ENCODE results near the gene BRWD1. TPM values are rescaled to one million over a fixed set of nuclear protein-coding genes. Genes with fewer than 3 reads are reported as not detected.

BRWD1 gene
- polyA plus RNA-seq, 1 donor from 2014 or later, result 246 TPM

GRCh38 chr21:39186676-39187075 lies 126.8 kb downstream of the BRWD1 start:
- Histone ChIP-seq H3K27me3 (ENCODE audit: insufficient read depth, low read depth, low read length) (no peaks in the 10 kb centered on the region), H2AFZ (ENCODE audit: low read depth, low read length) (no peak overlapping the region), H3K4me2 (ENCODE audit: low read length) (no peak overlapping the region), H4K20me1 (ENCODE audit: insufficient read depth) (no peaks in the 10 kb centered on the region), H3K4me3 (ENCODE audit: low read length) (no peak overlapping the region), H3F3A (ENCODE audit: insufficient read depth, low read length, poor library complexity, severe bottlenecking) (no peaks in the 10 kb centered on the region), H3K9ac (ENCODE audit: low read length) (no peak overlapping the region), H3K9me2 (ENCODE audit: insufficient read depth, low read length) (no peaks in the 10 kb centered on the region), H3K79me2 (replicated peaks; ENCODE audit: insufficient read depth, low read length) (no peaks in the 10 kb centered on the region), H3K9me3 (ENCODE audit: low read length) (no peaks in the 10 kb centered on the region), H3K36me3 (ENCODE audit: insufficient read depth, low read length) (no peaks in the 10 kb centered on the region), H3K27ac (ENCODE audit: low read length) (no peak overlapping the region)
- TF ChIP-seq SMC3 (conservative IDR thresholded peaks at IDR 0.05; ENCODE audit: poor library complexity), result no peak
- TF ChIP-seq REST (IDR thresholded peaks at IDR 0.05; ENCODE audit: borderline replicate concordance), result no peak
- no peak for TF ChIP-seq EZH2 (IDR thresholded peaks at IDR 0.05; ENCODE audit: borderline replicate concordance, insufficient read depth, low read length, poor library complexity, severe bottlenecking)
- TF ChIP-seq EP300 (conservative IDR thresholded peaks at IDR 0.05; ENCODE audit: poor library complexity, severe bottlenecking), result no peak
- no peak for TF ChIP-seq RAD21 (conservative IDR thresholded peaks at IDR 0.05)
- no peak for TF ChIP-seq CTCF (IDR thresholded peaks at IDR 0.05; ENCODE audit: poor library complexity, severe bottlenecking)

- Histone ChIP-seq H3K27ac (ENCODE audit: low read length) (no peak overlapping the region), H3K4me3 (ENCODE audit: low read length) (no peak overlapping the region), H3K27me3 (ENCODE audit: insufficient read depth, low read depth, low read length) (no peaks in the 10 kb centered on the region), H3K79me2 (replicated peaks; ENCODE audit: insufficient read depth, low read length) (no peaks in the 10 kb centered on the region), H3K36me3 (ENCODE audit: insufficient read depth, low read length) (no peaks in the 10 kb centered on the region), H3F3A (ENCODE audit: insufficient read depth, low read length, poor library complexity, severe bottlenecking) (no peaks in the 10 kb centered on the region), H3K9me3 (ENCODE audit: low read length) (no peaks in the 10 kb centered on the region), H3K9me2 (ENCODE audit: insufficient read depth, low read length) (no peaks in the 10 kb centered on the region), H2AFZ (ENCODE audit: low read depth, low read length) (no peak overlapping the region), H4K20me1 (ENCODE audit: insufficient read depth) (no peaks in the 10 kb centered on the region), H3K9ac (ENCODE audit: low read length) (no peak overlapping the region), H3K4me2 (ENCODE audit: low read length) (no peak overlapping the region)
- no peak for TF ChIP-seq SMC3 (conservative IDR thresholded peaks at IDR 0.05; ENCODE audit: poor library complexity)
- TF ChIP-seq CTCF (IDR thresholded peaks at IDR 0.05; ENCODE audit: poor library complexity, severe bottlenecking), result no peak
- no peak for TF ChIP-seq POLR2AphosphoS5 (IDR thresholded peaks at IDR 0.05)
- no peak for TF ChIP-seq RAD21 (conservative IDR thresholded peaks at IDR 0.05)
- no peak for TF ChIP-seq EZH2 (IDR thresholded peaks at IDR 0.05; ENCODE audit: borderline replicate concordance, insufficient read depth, low read length, poor library complexity, severe bottlenecking)
- TF ChIP-seq TAF1 (IDR thresholded peaks at IDR 0.05; ENCODE audit: low read depth), result no peak
- TF ChIP-seq MXI1 (conservative IDR thresholded peaks at IDR 0.05; ENCODE audit: poor library complexity, severe bottlenecking), result no peak
- TF ChIP-seq REST (IDR thresholded peaks at IDR 0.05; ENCODE audit: borderline replicate concordance), result no peak
- TF ChIP-seq EP300 (conservative IDR thresholded peaks at IDR 0.05; ENCODE audit: poor library complexity, severe bottlenecking), result no peak
Observed at GRCh38 chr21:39185157-39185556, 128.3 kb downstream of the BRWD1 start.

All from neural cell (in vitro differentiated cells).